ENCODE data around the gene SMU1.

DNA sequence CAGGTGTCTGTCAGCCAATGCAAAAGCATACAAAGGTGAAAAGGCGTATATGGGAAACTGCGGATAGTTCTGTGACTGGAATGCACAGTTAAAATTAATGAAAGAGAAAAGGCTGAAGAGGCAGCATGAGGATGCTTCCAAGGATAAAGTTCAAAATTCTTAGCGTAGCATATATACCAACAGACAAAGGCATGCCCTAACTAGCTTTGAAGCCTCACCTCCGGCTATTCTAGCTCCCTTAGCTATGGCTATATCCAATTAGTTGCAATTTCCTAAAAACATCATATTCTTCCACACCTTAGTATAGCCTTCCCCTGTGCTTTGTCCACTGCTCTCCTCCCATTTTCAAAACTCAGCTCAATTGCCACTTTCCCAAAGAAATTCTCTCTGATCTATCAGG, 52.8 kb downstream of the SMU1 start:
- TF ChIP-seq, protein P1, sequence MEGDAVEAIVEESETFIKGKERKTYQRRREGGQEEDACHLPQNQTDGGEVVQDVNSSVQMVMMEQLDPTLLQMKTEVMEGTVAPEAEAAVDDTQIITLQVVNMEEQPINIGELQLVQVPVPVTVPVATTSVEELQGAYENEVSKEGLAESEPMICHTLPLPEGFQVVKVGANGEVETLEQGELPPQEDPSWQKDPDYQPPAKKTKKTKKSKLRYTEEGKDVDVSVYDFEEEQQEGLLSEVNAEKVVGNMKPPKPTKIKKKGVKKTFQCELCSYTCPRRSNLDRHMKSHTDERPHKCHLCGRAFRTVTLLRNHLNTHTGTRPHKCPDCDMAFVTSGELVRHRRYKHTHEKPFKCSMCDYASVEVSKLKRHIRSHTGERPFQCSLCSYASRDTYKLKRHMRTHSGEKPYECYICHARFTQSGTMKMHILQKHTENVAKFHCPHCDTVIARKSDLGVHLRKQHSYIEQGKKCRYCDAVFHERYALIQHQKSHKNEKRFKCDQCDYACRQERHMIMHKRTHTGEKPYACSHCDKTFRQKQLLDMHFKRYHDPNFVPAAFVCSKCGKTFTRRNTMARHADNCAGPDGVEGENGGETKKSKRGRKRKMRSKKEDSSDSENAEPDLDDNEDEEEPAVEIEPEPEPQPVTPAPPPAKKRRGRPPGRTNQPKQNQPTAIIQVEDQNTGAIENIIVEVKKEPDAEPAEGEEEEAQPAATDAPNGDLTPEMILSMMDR (conservative IDR thresholded peaks at IDR 0.05; ENCODE audit: low read length): no peak
- TF ChIP-seq EZH2phosphoT487 (IDR thresholded peaks at IDR 0.05; ENCODE audit: borderline replicate concordance): no peak
